HG02884 (cell line): ENCODE results near the gene EDEM3.
A peak's percentile ranks its signal among the peaks of the same experiment; 100 is the strongest.

Source experiments
- ATAC-seq: cut with Tn5 transposase; IDR thresholded peaks from one replicate; pipeline ENCODE4 v1.9.1; 2021; ENCODE audit warnings: mild to moderate bottlenecking, moderate library complexity; ENCODE audit not compliant: unreplicated experiment

Gene EDEM3

GRCh38 chr1:184743062-184743756 lies 11.4 kb downstream of the EDEM3 start:
- ATAC-seq: peak; percentile 59

DNA sequence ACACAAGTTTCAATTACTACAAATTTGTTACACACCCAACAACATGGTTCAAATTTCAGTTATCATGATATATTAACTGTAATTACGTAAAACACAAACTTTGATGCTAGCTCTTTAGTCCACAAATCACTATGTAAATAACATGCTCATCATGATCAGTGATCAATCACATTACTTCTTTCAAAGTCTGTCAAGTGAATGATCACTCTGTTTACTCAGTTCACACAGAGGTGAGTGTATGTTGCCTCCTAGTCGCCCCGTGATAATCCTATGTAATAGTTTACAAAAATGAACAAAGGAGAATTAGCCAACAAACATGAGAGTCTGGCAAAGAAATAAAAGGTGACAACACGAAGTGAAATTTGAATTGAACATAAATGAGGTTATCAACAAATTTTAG lies 14.3 kb downstream of the EDEM3 start:
- no peak for ATAC-seq

DNA sequence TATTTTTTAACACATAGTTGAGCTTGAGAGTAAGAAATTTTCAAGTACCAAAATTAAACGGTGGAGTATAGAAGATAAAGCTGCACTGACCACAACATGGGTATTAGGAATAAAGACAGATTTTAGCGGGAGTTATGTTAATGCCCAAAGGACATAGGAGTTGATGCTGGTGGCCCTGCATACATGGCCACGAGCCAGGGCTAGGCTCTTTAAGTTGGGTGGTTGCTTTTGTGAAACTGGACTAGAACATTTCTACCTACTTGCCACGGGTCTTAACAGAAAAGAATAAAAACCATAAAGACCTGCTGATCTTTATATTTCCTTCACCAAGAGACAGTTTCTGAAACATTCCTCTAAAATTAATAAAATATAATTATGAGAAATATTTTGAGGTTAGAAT lies 14.9 kb downstream of the EDEM3 start:
- no peak for ATAC-seq

DNA sequence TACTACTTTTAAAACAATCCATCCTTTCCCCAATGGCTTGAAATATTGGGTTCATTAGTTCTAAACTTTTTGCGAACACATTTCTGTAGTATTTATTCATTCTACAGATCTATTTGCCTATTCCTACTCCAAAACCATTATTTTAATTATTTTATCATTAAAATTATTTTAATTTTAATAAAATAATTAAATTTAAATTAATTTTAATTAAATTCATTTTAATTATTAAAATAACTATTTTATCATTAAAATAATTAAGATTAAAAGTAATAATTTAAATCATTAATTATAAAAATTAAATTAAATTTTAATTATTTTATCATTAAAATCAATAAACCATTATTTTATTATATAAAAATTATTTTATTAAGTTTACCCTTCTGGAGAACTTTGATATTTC lies 15.6 kb downstream of the EDEM3 start:
- no peak for ATAC-seq

- ATAC-seq: no peak
Observed at GRCh38 chr1:184734980-184735379, 19.7 kb downstream of the EDEM3 start.

DNA sequence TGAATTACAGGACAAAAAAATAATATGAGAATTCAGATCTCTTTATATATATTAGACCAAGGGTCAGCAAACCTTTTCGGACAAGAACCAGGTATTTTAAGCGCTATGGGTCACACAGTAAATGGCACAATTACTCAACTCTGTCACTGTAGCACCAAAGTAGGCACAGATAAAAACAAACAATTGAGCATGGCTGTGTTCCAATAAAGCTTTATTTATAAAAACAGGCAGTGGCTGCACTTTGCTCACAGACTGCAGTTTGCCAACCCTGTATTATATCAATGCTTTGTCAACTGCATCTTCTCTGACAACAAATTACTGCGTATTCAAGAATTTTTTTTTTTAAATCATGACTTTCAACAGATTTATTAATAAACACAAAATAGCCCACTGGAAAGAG lies 29.8 kb downstream of the EDEM3 start:
- no peak for ATAC-seq

DNA sequence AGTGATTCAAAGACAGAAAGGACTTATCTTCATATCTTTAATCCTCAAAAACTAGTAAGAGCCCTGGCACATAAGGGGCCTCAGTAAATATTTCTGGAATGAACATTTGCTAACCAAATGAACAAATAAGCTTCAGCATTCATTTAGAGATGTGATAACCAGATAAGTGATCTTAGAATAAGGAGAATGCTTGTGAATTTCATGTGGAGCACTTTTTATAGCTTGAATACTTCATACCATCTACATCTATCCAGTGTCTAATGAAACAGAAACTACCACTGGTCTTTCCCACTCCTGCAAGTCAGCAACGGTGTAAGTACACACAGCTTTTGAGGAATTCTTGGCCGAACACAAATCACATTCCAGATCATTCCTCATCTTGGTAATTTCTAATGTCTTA lies 38.5 kb downstream of the EDEM3 start:
- no peak for ATAC-seq

DNA sequence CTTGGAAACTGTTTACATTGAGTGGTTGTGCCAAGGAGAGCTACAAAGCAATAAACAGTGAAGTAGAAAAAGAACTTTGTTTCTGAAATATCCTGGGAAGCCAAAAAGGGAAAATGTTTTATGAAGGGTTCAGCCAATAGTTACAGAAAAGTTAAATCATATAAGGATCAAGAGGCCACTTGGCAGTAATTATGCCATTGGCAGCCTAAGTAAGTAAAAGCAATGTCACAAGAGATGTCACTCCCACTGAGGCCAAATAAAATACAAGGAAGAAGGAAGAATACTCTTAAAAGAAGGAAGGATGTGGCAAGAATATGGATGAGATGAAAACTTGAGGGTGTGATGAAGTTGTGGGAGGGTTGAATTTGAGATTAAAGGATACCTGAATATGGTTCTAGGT lies 45.2 kb downstream of the EDEM3 start:
- no peak for ATAC-seq

DNA sequence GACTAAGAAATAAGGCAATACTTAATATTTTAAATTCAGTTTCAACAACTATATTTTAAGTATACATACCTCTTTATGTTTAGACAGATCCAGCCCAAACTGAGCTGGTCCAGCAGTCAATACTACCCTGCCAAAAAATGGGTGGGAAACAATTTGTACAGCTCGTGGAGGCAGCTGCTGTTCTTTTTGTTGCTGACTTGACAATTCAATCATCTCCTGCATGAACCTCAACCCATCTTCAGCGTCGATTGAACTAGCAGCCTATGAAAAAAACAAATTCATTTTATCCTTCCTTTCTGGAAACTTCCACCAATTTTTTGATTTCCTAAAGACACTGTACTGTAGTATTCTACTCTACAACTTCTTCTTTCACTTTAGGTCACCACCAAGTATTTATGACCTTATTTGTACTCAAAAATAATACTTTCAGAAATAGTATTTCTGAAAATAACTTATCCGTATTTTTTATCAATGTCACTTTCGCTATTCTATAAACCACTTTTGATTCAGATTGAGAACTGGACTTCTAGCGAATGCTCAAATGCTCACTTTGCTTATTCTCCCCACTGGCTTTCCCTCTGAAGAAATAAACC lies 46.5 kb downstream of the EDEM3 start:
- peak; percentile 55 for ATAC-seq

- no peak for ATAC-seq
Observed at GRCh38 chr1:184705271-184705670, 49.4 kb downstream of the EDEM3 start.

DNA sequence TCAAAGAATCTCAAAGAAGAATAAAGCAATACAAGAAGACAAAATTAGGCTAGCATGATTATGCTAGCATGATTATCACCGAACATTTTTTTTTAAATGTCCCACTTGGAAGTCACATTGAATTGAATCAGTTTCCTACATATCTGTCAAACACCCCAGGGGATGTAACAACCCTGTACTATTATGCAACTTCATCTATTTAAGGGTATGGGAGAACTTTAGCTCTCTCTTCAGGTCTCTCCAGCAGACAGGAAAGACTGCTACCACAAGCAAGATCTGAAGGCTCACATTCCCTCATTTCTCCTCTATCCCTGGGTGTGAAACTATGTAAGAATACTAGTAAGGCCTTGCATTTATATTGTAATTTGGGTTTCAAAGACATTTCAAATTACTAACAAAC lies 52.8 kb downstream of the EDEM3 start:
- ATAC-seq: no peak

- ATAC-seq: no peak
Observed at GRCh38 chr1:184698969-184699368, 55.7 kb downstream of the EDEM3 start.

GRCh38 chr1:184698016-184698415 lies 56.6 kb downstream of the EDEM3 start:
- ATAC-seq: no peak

- ATAC-seq: no peak
Observed at GRCh38 chr1:184696403-184696802, 58.3 kb downstream of the EDEM3 start.

DNA sequence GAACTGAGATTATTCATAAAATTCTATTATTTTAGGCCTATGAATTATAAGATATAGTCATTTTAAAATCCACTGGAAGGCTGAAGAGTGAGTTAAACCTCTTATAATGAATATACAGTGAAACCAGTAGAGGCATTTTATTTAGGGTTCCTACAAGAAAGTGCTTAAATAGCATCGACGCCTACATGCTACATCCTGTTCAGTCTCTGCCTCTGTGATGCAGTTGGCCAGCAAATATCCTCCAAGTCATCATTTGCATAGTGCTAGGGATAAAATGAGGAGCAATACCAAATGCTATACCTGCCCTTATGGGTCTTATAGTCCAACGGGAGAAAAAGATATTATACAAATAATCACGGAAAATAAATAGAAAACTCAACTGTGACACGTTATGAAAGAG lies 59.6 kb downstream of the EDEM3 start:
- ATAC-seq: peak; percentile 55

DNA sequence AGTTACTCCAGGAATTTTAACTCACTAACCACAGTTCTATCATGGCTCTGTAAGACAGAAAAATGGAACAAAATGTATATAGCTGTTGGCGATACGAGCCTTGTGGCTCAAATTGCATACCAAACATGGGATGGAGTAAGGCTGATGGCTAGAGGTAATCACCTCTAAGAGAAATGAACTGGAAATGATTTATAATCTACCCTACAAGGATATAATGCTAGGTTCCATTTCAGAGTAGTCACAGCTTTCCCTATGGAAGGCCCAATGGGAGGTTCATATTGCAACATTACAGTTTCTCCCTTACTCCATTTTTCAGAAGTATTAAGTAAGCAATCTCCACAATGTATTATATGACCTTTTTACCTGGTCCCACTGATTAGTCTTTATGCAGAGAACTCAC lies 61.6 kb downstream of the EDEM3 start:
- no peak for ATAC-seq

DNA sequence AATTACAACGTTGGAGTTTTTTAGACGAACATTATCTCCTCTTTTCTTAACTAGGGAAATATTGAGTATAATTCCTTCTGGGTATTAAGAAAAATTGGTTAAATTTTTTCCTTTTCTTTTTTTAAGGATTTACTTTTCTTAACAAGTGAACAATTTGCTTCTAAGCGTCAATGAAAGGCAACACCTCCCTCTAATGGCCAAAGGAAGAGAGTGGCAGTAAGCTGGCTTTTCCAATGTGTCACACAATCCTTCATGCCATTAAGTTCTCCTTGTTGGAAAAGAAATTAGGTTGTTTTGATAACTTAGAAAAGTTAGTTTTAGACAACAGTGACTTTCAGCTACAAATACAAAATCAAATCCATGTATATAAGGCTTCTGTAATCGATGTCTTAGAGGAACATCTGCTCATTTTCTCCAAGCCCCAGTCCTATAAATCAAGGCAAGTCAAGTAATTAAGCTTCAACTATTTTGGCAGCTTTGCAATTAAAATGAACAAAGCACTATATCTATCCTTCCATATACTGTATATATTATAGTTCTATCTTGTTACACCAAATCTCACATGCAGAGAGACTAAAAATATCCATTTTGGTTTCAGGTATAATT lies 62.8 kb downstream of the EDEM3 start:
- ATAC-seq: no peak

- ATAC-seq: no peak
Observed at GRCh38 chr1:184686540-184686939, 68.1 kb downstream of the EDEM3 start.

GRCh38 chr1:184685116-184685515 lies 69.5 kb downstream of the EDEM3 start:
- ATAC-seq: peak; percentile 68

DNA sequence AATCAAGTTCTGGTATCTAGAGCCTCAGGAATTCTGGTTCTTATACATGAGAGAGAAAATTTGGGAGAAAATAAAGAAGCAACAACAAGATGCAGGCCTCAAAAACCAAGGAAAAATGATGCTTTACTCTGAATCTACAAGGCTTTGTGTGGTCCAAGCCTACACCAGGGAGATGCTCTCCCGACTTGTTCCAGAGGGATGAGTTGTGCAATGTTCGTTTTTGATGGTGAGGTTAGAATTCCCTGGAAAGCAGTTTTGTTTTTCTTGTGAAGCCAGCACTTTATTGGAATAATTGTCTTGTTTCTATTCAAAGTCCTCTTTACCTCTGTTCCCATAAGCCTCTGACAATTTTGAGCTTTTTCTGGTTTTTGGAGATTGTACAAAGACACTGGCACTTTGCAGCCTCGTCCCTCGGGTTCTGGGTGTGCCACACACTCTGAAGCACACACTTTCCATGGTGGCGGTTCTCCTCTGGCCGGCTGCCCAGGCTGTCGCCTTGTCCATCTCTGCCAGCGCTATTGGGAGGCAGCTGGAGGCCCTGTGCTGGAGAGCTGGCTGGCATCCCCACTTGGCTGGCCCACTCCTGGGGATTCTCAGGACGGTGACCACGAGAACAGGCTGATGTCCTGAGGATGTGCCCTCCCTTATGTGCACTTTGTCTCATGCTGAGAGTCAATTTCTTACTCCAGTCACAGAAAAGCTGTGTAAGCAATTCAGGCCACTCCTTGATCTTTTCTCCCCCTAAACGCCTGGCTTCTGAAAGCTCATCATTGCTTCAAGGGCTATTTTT lies 70.2 kb downstream of the EDEM3 start:
- peak; percentile 9 for ATAC-seq

DNA sequence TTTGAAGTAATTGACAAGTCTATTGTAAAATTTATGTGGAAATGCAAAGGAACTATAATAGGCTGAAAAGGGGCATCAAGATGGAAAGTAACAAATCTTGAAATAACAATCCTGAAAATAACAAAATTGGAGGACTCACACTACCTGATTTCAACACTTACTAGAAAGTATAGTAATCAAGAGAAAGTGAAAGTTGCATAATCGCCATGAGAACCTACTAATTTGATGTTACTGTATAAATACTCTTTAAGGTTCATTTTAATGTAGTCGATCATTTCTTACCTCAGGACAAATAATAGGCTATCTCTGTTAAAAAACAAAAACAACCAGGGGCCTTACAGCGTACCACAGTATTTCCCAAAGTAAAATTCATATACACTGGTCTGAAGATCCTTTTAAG lies 71.7 kb downstream of the EDEM3 start:
- no peak for ATAC-seq
